ENCODE results near the gene SEC24C.
"Not testable (repeated sequence)": the region's sequence is repeated elsewhere in the genome, so short reads cannot be mapped to it uniquely, and the experiment has no call there.

The SEC24C gene, protein sequence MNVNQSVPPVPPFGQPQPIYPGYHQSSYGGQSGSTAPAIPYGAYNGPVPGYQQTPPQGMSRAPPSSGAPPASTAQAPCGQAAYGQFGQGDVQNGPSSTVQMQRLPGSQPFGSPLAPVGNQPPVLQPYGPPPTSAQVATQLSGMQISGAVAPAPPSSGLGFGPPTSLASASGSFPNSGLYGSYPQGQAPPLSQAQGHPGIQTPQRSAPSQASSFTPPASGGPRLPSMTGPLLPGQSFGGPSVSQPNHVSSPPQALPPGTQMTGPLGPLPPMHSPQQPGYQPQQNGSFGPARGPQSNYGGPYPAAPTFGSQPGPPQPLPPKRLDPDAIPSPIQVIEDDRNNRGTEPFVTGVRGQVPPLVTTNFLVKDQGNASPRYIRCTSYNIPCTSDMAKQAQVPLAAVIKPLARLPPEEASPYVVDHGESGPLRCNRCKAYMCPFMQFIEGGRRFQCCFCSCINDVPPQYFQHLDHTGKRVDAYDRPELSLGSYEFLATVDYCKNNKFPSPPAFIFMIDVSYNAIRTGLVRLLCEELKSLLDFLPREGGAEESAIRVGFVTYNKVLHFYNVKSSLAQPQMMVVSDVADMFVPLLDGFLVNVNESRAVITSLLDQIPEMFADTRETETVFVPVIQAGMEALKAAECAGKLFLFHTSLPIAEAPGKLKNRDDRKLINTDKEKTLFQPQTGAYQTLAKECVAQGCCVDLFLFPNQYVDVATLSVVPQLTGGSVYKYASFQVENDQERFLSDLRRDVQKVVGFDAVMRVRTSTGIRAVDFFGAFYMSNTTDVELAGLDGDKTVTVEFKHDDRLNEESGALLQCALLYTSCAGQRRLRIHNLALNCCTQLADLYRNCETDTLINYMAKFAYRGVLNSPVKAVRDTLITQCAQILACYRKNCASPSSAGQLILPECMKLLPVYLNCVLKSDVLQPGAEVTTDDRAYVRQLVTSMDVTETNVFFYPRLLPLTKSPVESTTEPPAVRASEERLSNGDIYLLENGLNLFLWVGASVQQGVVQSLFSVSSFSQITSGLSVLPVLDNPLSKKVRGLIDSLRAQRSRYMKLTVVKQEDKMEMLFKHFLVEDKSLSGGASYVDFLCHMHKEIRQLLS

DNA sequence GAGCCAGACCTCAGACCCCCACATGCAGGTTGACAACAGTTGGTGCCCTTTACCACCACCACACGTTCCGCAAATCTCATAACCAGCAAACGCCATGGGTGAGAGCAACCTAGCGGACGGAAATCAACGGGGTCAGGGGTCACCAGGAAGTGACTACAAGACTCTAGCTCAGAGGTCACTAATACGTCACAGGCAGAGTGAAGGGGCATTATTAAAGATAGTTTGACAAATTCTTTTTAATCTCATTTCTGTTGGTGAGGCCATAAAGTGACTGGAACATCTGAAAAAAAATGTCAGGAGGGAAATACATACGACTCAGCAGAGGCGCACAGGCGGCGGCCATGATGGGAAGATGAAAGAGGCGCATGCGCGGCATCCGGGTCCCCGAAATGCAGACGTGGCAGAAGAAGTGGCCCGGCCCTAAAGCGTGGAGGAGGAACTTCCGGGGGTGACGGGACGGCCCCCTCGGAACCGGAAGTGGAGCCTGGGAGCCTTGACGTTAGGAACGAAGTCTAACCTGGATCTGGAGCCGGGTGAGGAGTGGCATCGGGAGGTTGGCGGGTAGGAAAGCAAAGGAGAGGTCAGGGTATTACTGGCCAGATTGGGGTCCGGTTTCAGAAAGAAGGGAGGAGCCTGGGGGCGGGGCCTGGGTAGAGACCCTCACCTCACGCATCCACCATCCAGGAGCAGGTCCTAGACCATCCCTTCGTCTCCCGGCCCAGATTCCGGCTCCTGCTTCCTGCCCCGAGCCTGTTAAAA lies at the start of gene SEC24C:
SEC24C (plus strand) TSS at position 468 of the 759 bp plus-strand sequence. CDS start 2,461 bp downstream, outside the sequence.
- peak; percentile 98 for DNase-seq

DNA sequence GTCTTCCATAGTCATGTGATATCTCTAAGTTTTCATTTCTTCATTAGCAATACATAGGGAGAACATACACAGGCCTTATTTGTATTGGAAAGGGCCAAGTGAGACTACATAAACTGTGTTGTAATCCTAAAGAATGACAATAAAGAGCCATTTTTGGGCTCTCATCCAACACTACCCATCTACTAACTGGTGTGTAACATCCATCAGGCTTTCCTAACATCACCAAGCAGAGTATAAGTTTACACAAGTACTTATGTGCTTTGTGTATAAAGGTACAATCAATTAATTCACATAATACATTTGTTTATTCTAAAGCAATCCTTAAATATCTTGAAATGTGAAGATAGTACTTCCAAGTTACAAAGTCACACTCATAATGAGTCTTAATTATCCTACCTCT lies 48.9 kb upstream of the SEC24C start:
- DNase-seq, result not testable (repeated sequence)

DNA sequence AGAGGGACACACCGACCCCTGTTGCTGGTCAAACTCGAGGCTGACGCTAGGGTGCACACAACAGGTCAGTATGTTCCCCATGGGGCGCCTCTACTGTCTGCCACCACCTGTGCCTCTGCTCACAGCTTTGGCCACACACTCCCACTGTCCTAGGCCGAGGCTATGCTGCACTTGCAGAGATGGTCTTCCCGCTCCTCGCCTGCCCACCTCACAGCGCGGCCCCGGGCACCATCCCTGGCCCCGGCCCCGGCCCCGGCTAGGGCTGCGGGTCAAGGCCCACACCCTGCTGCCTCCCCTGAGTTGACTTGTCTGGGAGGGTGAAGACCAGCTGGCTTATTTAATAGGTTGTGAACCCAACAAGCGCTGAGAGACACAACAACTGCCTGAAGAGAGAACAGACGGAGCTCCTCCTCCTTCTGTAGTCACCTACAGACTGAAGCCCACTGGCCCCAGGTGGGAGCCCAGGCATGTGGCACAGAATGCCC lies 46.5 kb upstream of the SEC24C start, which contains the start of gene AGAP5:
AGAP5 (minus strand) TSS at position 435 of the 485 bp plus-strand sequence; CDS start at position 81, 354 bp downstream.
- DNase-seq, result not testable (repeated sequence)

DNA sequence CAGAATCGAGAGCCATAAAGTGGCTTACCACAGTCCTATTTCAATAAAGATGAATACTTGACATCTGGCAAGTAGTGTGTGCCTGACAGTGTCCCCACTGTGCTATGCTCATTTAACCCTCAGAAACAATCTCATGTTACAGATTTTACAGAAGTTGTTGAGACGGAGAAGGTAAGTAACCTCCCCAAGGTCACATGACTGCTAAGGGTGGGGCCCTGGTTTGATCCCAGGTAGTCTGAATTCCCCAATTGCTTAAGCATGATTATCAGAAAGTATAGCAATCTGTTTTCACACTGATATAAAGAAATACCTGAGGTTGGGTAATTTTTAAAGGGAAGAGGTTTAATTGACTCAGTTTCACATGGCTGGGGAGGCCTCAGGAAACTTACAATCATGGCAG lies 45.4 kb upstream of the SEC24C start:
- DNase-seq, result not testable (repeated sequence)

DNA sequence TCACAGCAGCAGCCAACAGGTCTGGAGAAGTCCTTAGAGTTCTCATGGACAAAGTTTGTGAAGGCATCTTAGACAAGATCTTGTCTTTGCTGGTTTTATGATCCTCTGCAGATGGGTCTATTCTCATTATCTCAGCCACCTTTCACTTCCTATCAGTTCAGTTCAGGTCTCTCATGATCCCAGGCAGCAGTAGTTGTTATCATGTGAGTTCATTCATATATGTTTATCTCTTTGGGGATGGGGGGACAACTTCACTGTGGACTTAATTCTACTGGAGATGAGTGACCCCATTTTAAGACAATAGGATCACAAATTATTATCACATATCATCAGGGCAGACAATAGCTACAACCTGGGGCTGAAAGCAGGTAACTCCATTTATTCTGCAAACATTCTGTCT lies 40.2 kb upstream of the SEC24C start:
- DNase-seq, result not testable (repeated sequence)

DNA sequence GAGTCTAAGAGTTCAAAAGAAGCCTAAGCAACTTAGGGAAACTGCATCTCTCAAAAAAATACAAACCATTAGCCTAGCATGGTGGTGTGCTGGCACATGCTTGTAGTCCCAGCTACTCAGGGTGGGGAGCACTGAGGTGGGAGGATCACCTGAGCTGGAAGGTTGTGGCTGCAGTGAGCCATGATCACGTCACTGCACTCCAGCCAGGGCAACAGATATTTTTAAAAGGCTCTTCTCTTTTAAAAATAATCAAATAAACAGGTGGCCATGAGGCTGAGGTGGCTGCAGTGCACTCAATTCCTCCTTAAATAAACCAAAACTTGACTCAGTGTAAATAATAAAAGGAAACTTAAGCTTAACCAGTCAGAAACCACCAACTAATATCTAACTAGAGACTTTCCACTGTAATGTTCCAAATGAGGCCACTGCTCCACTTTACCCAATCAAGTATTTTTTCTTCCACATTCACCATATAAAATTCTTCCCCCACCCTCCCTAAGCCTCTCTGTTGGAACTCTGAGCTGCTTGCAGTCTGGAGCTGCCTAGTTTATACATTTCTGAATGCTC lies 38.6 kb upstream of the SEC24C start:
- not testable (repeated sequence) for DNase-seq

DNA sequence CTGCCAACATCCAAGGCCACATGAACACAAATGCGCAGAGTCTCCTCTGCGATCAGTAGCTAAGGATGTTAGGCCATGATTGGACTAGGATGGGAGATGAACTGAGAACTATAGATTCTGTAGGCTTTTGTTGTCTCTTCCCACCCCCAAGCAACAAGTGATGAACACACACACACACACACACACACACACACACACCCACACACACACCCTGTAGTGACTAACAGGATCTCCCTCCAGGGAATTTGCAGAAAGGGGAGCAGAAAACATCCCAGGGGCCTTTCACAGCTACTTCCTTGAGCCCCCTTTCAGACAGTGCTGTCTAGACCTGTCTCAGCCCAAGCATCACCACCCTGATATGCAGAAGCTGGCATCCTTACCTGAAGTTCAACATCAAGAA lies 37.7 kb upstream of the SEC24C start:
- DNase-seq, result not testable (repeated sequence)

DNA sequence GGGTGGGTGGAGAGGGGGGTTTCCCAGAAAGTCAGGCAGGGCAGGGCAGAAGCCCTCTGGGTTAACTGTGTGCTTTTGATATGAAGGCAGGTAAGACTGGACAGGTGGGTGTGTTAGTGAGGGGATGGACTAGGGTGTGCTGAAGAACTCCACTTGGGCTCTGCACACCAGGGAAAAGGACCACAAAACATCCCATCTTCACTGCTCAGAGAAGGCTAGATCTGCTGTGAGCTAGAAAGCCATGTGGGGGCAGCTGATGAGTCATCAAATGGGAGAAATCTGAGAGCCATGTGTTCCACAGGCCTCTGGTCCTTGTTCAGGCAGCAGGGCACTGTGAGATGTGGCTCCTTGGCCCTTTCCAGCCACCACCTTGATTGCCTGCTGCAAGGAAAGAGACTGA lies 36.5 kb upstream of the SEC24C start:
- not testable (repeated sequence) for DNase-seq

DNA sequence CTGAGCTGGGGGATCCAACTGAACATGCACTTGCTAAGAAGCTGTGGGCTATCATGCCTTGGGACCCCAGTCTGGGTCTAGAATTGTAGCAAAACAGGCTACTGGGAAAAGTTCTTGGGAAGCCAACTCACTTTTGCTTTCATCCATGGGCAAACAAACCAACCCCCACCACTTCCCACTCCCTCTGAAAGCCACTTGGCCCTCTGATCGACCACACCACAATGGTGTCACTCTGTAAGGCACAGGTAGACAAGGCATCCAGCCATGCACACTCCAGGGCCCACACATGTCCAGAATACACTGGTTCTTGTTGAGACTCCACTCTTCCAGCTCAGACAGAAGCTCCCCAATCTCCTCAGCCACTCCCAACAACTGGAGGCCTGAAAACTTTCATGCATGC lies 36.0 kb upstream of the SEC24C start:
- DNase-seq, result not testable (repeated sequence)

DNA sequence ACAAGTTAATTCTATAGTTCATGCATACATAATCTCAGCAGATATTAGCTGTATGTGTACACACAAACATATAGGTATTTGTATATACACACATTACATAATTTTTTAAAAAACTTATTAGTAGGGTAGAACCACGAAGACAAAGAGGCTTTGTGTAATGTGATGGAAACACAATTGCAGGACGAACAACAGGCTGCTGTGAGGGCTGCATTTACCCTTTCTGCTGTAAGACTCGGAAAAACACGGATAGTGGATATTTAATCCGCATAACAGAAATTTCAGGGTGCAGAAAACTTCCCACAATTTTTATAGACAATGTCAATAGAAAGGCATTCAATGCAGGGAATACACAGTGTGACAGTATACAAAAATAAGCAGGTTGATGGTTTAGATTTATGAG lies 32.5 kb upstream of the SEC24C start:
- DNase-seq, result not testable (repeated sequence)

DNA sequence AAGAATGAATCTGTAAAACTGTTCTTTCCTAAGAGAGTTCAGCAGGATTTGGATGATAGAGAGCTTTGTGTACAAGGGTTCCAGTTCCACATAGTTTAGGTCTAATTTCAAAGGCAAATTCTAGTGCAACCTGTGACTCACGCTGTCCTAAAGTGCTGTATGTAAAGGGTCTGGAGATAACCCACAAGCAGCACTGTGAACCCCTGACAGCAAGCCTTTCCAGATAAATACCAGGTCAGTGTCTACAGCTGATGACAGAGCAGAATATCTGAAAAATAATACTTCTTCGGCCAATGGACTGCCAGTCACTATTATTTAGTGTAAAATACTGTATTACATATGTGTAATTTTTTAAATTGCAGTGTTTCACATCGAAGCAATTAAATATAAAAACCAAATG lies 30.3 kb upstream of the SEC24C start:
- not testable (repeated sequence) for DNase-seq

DNA sequence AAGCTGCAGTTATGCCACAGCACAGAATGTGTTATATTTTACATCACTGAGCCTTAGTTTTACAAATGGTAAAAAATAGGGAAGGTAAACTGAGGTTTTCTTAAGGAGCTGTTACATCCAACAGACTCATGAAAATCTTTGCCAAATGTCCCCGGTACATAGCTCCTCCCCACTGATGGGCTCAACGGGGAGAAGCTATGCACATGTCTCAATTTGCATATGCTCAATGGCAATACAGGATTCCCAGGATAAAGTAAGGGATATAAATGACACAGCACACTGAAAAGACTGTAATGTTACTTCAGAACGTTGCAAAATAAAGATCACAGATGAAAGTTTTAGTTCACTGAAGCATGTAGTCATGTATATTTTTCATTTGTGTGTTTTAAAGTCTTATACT lies 29.7 kb upstream of the SEC24C start:
- not testable (repeated sequence) for DNase-seq

DNA sequence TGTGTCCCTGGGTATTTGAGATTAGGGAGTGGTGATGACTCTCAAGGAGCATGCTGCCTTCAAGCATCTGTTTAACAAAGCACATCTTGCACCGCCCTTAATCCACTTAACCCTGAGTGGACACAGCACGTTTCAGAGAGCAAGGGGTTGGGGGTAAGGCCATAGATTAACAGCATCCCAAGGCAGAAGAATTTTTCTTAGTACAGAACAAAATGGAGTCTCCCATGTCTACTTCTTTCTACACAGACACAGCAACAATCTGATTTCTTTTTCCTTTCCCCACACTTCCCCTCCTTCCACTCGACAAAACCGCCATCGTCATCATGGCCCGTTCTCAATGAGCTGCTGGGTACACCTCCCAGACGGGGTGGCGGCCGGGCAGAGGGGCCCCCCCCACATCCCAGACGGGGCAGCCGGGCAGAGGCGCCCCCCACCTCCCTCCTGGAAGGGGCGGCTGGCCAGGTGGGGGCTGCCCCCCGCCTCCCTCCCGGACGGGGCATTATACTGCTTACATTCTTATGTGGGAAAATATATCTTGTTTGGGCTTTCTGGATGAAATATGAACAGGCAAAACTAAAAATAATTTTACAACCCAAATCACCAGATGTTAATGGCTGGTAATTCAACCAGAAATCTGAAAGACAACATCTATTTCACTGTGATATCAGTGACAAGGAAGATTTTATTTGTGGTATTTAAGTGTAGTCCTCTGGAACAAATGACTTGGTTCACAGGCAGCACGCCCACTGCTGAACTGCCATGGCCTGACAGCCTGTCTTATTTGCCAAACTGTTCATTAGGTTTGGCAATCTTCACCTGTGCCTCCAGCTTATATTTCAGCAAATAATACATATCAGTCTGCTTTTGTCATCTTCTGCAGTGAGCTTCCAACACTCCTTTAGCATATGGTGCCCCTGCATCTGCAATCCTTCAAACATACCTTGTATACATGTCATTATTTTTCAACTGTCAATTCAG lies 28.7 kb upstream of the SEC24C start:
- DNase-seq, result not testable (repeated sequence)

DNA sequence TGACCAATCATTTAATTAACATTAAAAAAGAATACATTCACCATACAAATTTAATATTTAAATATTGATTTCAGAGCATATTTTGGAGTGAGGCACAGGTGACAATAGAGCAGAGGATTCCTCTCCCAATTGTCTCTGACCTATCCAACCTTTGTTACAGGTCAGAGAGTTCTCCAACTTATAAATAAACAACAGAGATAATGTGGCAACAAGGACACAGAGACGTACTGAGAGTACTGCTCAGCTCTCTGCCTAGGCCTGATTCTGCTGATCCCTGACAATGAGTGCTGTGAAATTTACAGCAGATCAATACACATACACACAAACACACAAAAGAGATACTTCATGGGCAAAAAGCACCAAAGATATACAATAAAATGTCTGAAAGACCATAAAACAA lies 27.9 kb upstream of the SEC24C start:
- DNase-seq, result no peak

DNA sequence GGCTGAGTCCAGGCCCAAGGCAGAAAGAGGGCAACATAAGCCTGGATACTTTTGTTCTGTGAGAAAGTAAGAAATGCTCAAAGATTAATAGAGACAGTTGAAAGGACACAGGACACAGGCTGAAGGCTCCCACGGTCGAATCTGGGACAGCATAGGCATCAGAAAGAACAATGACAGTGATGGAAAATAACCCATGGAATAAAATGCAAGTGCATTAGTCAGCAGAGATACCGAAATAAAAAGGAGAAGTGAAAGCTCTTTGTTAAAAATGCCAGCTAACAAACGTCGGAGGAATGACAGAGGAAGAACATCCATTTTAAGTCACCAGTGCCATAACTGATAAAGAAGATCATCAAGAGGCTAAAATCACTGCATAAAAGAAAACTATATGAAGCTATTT lies 26.6 kb upstream of the SEC24C start:
- no peak for DNase-seq

DNA sequence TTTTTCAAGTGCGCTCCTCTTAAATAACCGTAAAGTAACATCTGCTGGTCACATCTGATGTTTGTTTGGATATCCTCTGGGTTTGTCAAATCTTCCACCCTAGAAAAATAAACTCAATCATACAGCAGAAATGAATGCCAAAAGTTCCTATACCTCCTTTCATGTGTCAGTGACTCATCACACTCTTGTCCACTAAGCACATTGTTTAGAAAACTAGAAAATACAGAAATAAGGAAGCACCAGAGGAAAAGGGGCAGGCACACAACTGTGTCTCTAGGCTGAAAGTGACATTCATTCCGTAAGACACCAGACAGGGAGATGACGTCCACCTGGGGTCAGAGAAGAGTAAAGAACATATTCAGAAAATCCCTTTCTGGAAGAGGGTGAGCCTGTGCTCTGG lies 23.6 kb upstream of the SEC24C start:
- DNase-seq, result not testable (repeated sequence)

DNA sequence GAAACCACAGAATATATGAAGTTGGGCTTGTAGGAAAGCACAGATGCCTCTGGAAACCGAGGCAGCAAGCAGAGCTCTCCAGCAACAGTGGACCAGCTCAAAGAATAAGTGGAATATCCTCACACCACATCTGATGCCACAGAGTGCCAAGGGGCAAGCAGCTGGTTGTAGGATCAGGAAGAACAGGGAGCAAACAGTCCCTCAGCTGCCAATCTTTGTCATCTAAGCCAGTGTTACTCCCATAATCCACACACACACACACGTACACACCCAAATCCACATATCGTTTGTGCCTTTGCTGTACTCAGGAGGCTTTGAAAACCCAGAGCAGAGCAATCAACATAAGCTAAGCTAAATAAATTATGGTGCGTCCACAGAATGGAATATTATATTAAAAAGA lies 20.7 kb upstream of the SEC24C start:
- DNase-seq, result no peak

DNA sequence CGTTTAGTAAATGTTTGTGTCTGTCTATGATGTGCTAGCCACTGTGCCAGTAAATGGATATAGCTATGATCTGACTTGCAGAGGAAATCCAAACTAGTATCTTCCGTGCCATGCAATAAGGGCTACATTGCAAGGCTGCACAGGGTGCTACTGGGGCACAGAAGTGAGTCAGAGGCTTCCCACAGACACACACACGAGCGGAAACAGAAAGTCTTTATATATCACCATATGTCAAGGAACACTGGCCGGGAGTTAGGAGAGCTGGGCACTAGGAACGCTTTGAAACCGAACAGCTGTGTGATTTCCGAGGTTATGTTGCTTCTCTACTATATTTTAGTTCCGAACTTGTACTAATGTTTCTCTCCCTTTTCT lies 14.4 kb upstream of the SEC24C start:
- not testable (repeated sequence) for DNase-seq

DNA sequence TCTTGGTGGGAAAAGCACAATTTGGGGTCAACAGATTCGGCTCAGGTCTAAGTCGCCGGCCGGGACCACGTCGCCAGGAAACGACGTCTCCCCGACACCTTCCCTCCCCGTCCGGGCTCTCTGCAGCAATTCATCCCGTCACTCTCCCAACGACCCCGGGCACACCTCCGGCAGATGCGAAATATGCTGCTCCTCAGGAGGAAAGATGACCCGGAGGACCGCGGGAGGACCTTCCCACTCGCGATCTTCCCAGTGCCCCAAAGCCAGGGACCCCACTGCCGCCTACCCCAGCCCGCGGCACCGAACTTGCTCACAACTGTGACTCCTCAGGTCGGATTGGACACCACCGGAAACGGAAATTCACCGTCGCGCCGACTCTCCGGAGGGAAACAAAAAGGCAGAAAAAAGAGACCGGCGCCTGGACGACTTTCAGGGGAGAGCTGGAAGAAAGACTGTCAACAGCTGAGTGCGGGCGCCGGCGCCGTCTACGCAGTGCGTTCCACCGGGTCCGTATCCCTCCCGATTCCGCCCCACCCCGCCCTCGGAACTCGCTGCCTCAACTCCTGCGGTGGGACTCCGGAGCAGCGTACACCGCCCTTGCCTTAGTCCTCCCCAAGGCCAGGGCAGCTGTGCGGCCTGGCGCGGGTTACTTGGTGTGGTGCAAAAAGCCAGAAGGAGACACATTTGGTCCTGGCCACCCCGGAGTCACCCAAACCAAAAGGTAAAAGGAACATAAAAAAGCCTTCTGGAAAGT lies 13.8 kb upstream of the SEC24C start:
- DNase-seq, result peak; percentile 77
